Stimulated activated naive CD8-positive, alpha-beta T cell treated with anti-CD3 and anti-CD28 coated beads, Interleukin-15, amount 100 ng/mL, for 72 hours (primary cell): ENCODE results near the gene SCYL1.

ENCODE experiments used
- ATAC-seq: fragments of 150-1000 bp; cut with Tn5 transposase; 2 replicates; pipeline ENCODE4 v1.10.0; 2021; ENCODE audit warnings: mild to moderate bottlenecking, moderate library complexity
- DNase-seq, 2 donors: peaks; one replicate each; pipeline ENCODE4 v3.0.0; 2021 to 2022
- H3K27ac Mint-ChIP-seq, 2 donors: one replicate each; pipeline ENCODE4 v1.8.0; 2022; ENCODE audit warnings: mild to moderate bottlenecking in 2 of 2, mixed read lengths in 2 of 2, moderate library complexity in 2 of 2
- H3K27me3 Mint-ChIP-seq: one replicate; pipeline ENCODE4 v1.8.0; 2022; ENCODE audit warnings: mixed read lengths
- H3K4me1 Mint-ChIP-seq: one replicate; pipeline ENCODE4 v1.8.0; 2022; ENCODE audit warnings: mild to moderate bottlenecking, mixed read lengths
- H3K4me3 Mint-ChIP-seq, 2 donors: one replicate each; pipeline ENCODE4 v1.8.0; 2022; ENCODE audit warnings: mild to moderate bottlenecking in 2 of 2, mixed read lengths in 2 of 2, moderate library complexity in 1 of 2
- H3K9me3 Mint-ChIP-seq, 2 donors: one replicate each; pipeline ENCODE4 v1.8.0; 2022; ENCODE audit warnings: mixed read lengths in 2 of 2

The SCYL1 gene

GRCh38 chr11:65581928-65582327 lies 57.0 kb downstream of the SCYL1 start:
- Mint-ChIP-seq H3K27ac (peak overlapping the region in 1 of 2 donors; percentile 19), H3K4me3 (no peak overlapping the region), H3K27me3 (no peaks in the 10 kb centered on the region), H3K4me1 (peaks cover 74% of the 10 kb centered on the region), H3K9me3 (no peaks in the 10 kb centered on the region)
- DNase-seq = no peak
- ATAC-seq = no peak

- no peak for DNase-seq
- Mint-ChIP-seq H3K4me3 (no peak overlapping the region), H3K27me3 (no peaks in the 10 kb centered on the region), H3K9me3 (no peaks in the 10 kb centered on the region), H3K27ac (no peak overlapping the region), H3K4me1 (peaks cover 74% of the 10 kb centered on the region)
- no peak for ATAC-seq
These were observed 58.7 kb downstream of the SCYL1 start for GRCh38 chr11:65583589-65583988.

GRCh38 chr11:65584106-65584505 lies 59.2 kb downstream of the SCYL1 start:
- Mint-ChIP-seq H3K4me1 (peaks cover 74% of the 10 kb centered on the region), H3K4me3 (no peak overlapping the region), H3K9me3 (no peaks in the 10 kb centered on the region), H3K27ac (no peak overlapping the region), H3K27me3 (no peaks in the 10 kb centered on the region)
- no peak for ATAC-seq
- no peak for DNase-seq

- Mint-ChIP-seq H3K4me3 (no peak overlapping the region), H3K4me1 (peaks cover 77% of the 10 kb centered on the region), H3K27ac (no peak overlapping the region), H3K9me3 (no peaks in the 10 kb centered on the region), H3K27me3 (no peaks in the 10 kb centered on the region)
- DNase-seq (no peak), ATAC-seq (no peak)
These were observed 59.9 kb downstream of the SCYL1 start for GRCh38 chr11:65584723-65585171.

DNA sequence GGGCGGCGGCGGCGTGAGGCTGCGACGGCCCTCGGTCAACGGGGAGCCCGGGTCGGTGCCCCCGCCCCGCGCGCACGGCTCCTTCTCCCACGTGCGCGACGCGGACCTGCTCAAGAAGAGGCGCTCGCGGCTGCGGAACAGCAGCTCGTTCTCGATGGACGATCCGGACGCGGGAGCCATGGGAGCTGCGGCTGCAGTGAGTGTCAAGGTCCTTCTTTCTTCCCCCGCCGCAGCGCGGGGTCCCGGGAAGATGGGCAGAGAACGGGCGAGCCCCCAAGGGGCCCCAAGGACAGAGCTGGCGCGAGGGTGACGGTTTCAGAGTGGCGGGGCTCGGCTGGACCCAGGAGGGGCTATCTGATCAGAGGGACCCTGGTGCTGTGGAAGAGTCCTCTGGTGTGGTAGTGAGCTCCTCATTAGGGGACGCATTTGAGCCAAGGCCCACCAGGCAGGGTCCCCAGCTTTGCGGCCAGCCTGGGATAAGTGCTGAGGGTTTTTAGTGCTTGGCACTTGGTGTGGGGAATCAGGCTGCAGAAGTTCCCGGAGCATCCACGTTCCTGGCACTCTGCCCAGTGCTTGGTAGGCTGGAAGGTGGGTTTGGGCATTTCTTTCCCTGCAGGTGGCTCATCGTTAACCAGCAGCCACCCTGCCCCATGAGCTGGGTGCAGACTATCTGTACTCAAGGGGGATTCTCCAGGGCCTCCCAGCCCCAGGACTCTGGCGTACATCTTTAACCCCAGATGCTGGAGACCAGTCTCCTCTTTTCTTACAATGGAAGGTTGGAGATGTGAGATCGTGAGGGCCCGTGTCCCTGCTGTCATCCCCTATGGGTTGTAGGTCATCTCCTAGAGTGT lies 60.7 kb downstream of the SCYL1 start:
- ATAC-seq = no peak
- no peaks in the 10 kb centered on the region for H3K27me3 Mint-ChIP-seq
- no peaks in the 10 kb centered on the region for H3K9me3 Mint-ChIP-seq
- H3K4me3 Mint-ChIP-seq = no peak overlapping the region
- H3K27ac Mint-ChIP-seq = no peak overlapping the region
- no peak for DNase-seq
- H3K4me1 Mint-ChIP-seq = peaks cover 78% of the 10 kb centered on the region

DNA sequence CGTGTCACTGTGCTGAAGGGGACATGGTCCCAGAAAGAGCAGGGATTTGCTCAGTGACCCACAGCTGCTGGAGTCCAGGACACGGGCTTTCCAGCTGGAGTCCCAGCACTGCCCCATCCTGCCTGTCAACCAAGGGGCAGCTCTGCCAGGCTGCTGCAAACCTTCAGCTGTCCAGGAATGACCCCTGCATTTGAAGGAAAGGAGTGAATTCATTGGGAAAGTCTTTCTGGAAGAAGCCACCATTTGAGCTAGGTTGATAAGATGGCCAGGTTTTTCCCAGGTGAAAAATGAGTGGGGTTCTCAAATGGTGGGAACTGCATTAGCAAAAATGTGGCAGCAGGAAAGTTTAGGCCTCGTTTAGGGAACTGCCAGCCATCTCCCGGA lies 61.4 kb downstream of the SCYL1 start:
- DNase-seq (no peak), ATAC-seq (no peak)
- peaks cover 80% of the 10 kb centered on the region for H3K4me1 Mint-ChIP-seq
- H3K27me3 Mint-ChIP-seq = no peaks in the 10 kb centered on the region
- H3K4me3 Mint-ChIP-seq = no peak overlapping the region
- H3K27ac Mint-ChIP-seq = no peak overlapping the region
- no peaks in the 10 kb centered on the region for H3K9me3 Mint-ChIP-seq

DNA sequence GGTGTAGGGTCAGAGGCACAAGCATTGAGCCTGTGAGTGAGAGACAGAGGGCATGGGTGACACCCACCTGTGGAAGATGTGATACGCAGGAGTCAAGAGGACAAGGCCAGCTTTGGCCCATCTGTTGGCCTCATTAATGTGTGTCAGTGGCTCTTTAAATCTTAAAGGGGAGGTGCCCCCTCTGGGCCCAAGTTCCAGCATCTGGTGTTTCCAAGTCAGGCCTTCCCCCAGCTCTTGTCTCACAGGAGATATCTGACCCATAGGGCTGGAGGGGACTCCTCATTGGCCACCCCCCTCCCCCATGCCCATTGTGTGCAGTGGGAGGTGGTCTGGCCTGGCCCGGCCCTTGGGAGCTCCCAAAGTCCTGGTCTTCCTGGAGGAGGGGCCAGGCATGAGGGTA lies 61.8 kb downstream of the SCYL1 start:
- peak overlapping the region in 1 of 2 donors; percentile 31 for H3K4me3 Mint-ChIP-seq
- DNase-seq = no peak
- no peak overlapping the region for H3K27ac Mint-ChIP-seq
- no peaks in the 10 kb centered on the region for H3K27me3 Mint-ChIP-seq
- no peaks in the 10 kb centered on the region for H3K9me3 Mint-ChIP-seq
- ATAC-seq = no peak
- H3K4me1 Mint-ChIP-seq = peaks cover 80% of the 10 kb centered on the region
